UCSD-AML1 (cell line): ENCODE data around the gene SULT4A1.
"Not testable (repeated sequence)": the region's sequence is repeated elsewhere in the genome, so short reads cannot be mapped to it uniquely, and the experiment has no call there.

Source experiments
- DNase-seq: peaks from one replicate; lab custom pipeline; 2025; ENCODE audit not compliant: unreplicated experiment; lab: John Stamatoyannopoulos, UW

SULT4A1 gene

GRCh38 chr22:43862074-43862881, at the start of gene SULT4A1:
TSS of gene SULT4A1 (minus strand) at chr22:43862513. CDS start at chr22:43862382, 131 bp downstream.
- DNase-seq, result no peak

- no peak for DNase-seq
Measured at GRCh38 chr22:43911351-43911750, 49.0 kb upstream of the SULT4A1 start.

- DNase-seq, result no peak
Measured at GRCh38 chr22:43910178-43910695, 47.9 kb upstream of the SULT4A1 start.

GRCh38 chr22:43909708-43910107, 47.4 kb upstream of the SULT4A1 start:
- DNase-seq, result no peak

- DNase-seq, result no peak
Measured at GRCh38 chr22:43905681-43906080, 43.4 kb upstream of the SULT4A1 start.

GRCh38 chr22:43904412-43904811, 42.1 kb upstream of the SULT4A1 start:
- DNase-seq, result not testable (repeated sequence)

- DNase-seq, result not testable (repeated sequence)
Measured at GRCh38 chr22:43903033-43903432, 40.7 kb upstream of the SULT4A1 start.

GRCh38 chr22:43901976-43902643, 39.8 kb upstream of the SULT4A1 start:
- no peak for DNase-seq

GRCh38 chr22:43900206-43900605, 37.9 kb upstream of the SULT4A1 start:
- DNase-seq, result no peak

GRCh38 chr22:43897751-43898261, 35.5 kb upstream of the SULT4A1 start:
- no peak for DNase-seq

GRCh38 chr22:43895986-43896645, 33.8 kb upstream of the SULT4A1 start:
- DNase-seq, result no peak

GRCh38 chr22:43894122-43894521, 31.8 kb upstream of the SULT4A1 start:
- DNase-seq, result no peak

GRCh38 chr22:43893266-43893665, 31.0 kb upstream of the SULT4A1 start:
- DNase-seq, result no peak

GRCh38 chr22:43892183-43892894, 30.0 kb upstream of the SULT4A1 start:
- no peak for DNase-seq

GRCh38 chr22:43891360-43892182, 29.3 kb upstream of the SULT4A1 start, which contains the start of gene PNPLA5:
TSS of gene PNPLA5 (minus strand) at chr22:43892013. CDS start at chr22:43891880, 133 bp downstream.
- no peak for DNase-seq

GRCh38 chr22:43890901-43891331, 28.6 kb upstream of the SULT4A1 start:
- DNase-seq, result no peak

- DNase-seq, result no peak
Measured at GRCh38 chr22:43889860-43890253, 27.5 kb upstream of the SULT4A1 start.

GRCh38 chr22:43889201-43889859, 27.0 kb upstream of the SULT4A1 start:
- no peak for DNase-seq

GRCh38 chr22:43888740-43889139, 26.4 kb upstream of the SULT4A1 start:
- DNase-seq, result no peak
